Chondrocyte (in vitro differentiated cells): Measurements from ENCODE around the gene IFITM2. TPM values are rescaled to one million over a fixed set of nuclear protein-coding genes. Genes with fewer than 3 reads are reported as not detected.
"Not testable (repeated sequence)": the region's sequence is repeated elsewhere in the genome, so short reads cannot be mapped to it uniquely, and the experiment has no call there.

Source experiments
- DNase-seq: peaks from one replicate; pipeline ENCODE4 v3.0.0; 2021; ENCODE audit warnings: mixed read lengths, low spot score
- H3K27ac Mint-ChIP-seq: one replicate; pipeline ENCODE4 v1.8.0; 2021; ENCODE audit warnings: mild to moderate bottlenecking, moderate library complexity, mixed read lengths; ENCODE audit not compliant: unreplicated experiment
- H3K27me3 Mint-ChIP-seq: 2 replicates; pipeline ENCODE4 v1.8.0; 2021; ENCODE audit warnings: low read depth, mixed read lengths
- H3K36me3 Mint-ChIP-seq: 2 replicates; pipeline ENCODE4 v1.8.0; 2021; ENCODE audit warnings: low read depth, mixed read lengths
- H3K4me1 Mint-ChIP-seq: 2 replicates; pipeline ENCODE4 v1.8.0; 2021; ENCODE audit warnings: low read depth, mild to moderate bottlenecking, mixed read lengths
- H3K4me3 Mint-ChIP-seq: one replicate; pipeline ENCODE4 v1.8.0; 2021; ENCODE audit warnings: mild to moderate bottlenecking, moderate library complexity, mixed read lengths; ENCODE audit not compliant: unreplicated experiment
- H3K9me3 Mint-ChIP-seq: 2 replicates; pipeline ENCODE4 v1.8.0; 2021; ENCODE audit warnings: low read depth, mixed read lengths
- CTCF ChIP-seq: fragments of 200-600 bp; sonication (generic); IDR thresholded peaks from 2 replicates; pipeline ENCODE4 v1.5.0; 2021; ENCODE audit warnings: antibody characterized with exemption, mild to moderate bottlenecking, moderate library complexity
- total RNA-seq: library from RNA; stranded (reverse); gene quantifications from 3 replicates; pipeline ENCODE4 v1.2.1, GENCODE V29; 2021

The IFITM2 gene
- total RNA-seq, 1 donor from 2014 or later = 109 TPM

DNA sequence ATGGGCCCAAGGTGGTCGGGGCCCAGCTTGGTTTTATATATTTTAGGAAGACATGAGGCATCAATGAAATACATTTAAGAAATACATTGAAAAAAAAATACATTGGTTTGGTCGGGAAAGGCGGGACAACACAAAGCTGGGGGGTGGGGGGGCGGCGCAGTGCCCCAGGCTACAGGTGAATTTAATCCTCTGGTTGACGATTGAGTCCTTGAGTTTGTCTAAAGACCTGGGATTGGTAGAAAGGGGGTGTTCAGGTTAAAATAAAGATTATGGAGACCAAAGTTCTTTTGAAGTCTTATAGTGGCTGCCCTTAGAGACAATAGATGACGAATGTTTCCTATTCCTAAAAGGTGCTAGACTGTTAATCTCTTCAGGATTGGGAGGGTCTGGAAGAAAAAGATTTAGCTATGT, 9.3 kb downstream of the IFITM2 start:
- Mint-ChIP-seq H3K4me1 (peaks cover 18% of the 10 kb centered on the region), H3K9me3 (no peaks in the 10 kb centered on the region), H3K27ac (no peak overlapping the region), H3K4me3 (no peak overlapping the region), H3K36me3 (no peaks in the 10 kb centered on the region), H3K27me3 (peaks cover 13% of the 10 kb centered on the region)
- TF ChIP-seq CTCF = no peak
- no peak for DNase-seq

DNA sequence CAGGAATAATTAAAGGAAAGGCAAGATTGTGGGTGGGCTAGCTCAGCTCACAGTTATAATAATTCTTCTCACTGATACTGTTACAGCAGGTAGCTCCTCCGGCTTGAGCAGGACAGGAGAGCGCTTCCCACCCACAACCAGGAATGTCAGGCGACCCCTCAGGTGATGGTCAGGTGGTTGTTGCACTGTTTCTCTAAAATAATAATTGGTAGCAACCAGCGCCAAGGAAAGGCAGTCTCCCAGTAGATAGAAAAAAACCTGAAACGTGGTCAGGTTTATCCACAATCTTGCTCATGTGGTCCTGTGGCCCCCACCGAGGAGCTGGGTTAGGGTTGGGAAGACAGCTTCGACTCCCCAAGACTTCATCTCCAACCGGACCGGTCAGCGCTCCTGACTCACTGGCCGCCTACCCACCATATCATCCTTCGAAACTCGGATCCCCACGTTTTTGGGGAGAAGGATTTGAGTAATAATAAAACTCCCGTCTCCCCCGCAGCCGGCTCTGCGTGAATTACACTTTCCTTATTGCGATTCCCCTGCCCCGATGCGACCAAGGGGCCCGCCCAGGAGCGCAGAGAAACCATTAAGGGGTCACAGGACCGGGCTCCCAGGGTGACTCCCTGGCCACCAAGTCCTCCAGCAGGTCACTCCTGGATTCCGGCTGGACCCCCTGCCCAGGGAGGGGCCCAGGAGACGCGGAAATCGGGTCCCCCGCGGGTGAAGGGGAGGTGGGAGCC, 10.2 kb downstream of the IFITM2 start:
- H3K36me3 Mint-ChIP-seq, H3K27ac Mint-ChIP-seq, H3K9me3 Mint-ChIP-seq: not testable (repeated sequence)
- peaks cover 13% of the 10 kb centered on the region for H3K27me3 Mint-ChIP-seq
- H3K4me1 Mint-ChIP-seq = peaks cover 18% of the 10 kb centered on the region
- H3K4me3 Mint-ChIP-seq = peak overlapping the region; percentile 33
- DNase-seq = peak; percentile 5

DNA sequence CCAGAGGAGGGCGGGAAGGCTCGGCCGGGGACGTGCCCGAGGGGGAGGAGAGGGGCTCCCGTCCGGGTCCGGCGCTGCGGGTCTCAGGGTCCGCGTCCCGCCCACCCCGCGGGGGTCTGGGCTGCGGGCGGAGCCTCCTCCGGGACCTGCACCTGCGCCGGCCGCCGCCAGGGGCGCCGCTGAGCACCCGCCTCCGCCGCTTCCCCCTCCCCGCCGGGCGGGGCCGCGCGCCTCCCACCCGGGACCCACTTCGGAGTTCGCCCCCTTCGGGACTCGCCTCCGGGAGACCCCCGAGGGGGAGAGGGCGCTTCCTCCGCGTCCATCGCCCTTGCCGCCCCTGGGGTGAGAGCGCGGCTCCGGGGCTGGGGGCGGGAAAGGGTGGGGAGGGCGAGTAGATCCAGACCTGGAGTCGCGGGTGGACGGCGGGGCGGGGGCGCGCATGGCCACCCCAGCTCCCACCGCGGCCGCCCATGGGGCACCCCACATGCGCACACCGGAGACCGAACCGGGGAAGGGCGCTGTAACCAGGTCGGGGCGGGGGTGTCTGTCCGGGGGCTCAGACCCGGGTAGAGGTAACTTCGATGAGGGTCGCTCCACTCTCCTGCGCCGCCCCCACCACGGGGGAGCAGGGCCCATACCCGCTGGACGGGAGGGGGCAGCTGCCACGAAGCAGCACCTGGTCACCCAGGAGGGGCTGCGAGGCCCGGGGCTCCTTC, 10.9 kb downstream of the IFITM2 start:
- not testable (repeated sequence) for H3K9me3 Mint-ChIP-seq, H3K27ac Mint-ChIP-seq, H3K36me3 Mint-ChIP-seq
- peaks cover 15% of the 10 kb centered on the region for H3K4me1 Mint-ChIP-seq
- DNase-seq = peak; percentile 41
- peaks cover 13% of the 10 kb centered on the region for H3K27me3 Mint-ChIP-seq
- peak overlapping the region; percentile 91 for H3K4me3 Mint-ChIP-seq

DNA sequence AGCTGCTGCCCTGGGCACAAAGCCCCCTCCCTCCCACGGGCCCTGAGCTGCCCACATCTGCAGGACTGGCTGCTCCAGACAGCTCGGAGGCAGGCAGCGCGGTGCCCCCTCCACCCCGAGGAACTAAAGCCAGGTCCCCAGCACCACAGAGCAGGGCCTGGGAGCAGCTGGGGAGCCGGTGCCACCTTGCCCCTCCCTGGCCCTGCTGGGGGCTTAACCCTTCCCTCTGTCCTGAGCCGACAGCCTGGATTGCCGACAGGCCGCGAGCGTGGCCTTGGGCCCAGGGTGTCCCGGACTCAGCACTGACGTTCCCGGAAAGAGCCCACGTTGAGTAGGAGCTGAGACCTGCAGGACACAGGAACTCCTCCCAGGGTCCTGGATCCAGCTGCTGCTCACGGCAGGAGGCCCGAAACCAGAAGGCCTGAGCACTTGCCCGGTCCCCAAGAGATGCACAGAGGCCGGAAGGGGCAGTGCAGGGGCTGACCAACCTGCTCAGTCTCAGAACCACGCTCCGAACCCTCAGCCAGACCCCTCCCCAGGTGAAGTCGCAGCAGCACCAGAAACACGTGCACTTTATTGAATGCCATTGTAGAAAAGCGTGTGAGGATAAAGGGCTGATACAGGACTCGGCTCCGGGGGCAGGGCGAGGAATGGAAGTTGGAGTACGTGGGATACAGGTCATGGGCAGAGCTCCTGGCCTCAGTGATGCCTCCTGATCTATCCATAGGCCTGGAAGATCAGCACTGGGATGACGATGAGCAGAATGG, 11.7 kb downstream of the IFITM2 start:
- not testable (repeated sequence) for H3K9me3 Mint-ChIP-seq, H3K4me1 Mint-ChIP-seq, H3K36me3 Mint-ChIP-seq
- peak; percentile 28 for TF ChIP-seq CTCF
- H3K27ac Mint-ChIP-seq = peak overlapping the region; percentile 97
- peak overlapping the region; percentile 91 for H3K4me3 Mint-ChIP-seq
- peaks cover 13% of the 10 kb centered on the region for H3K27me3 Mint-ChIP-seq
- DNase-seq = peak; percentile 71

- peak; percentile 27 for DNase-seq
- H3K27me3 Mint-ChIP-seq = peaks cover 13% of the 10 kb centered on the region
- H3K4me1 Mint-ChIP-seq, H3K36me3 Mint-ChIP-seq, H3K9me3 Mint-ChIP-seq: not testable (repeated sequence)
- peak overlapping the region; percentile 97 for H3K27ac Mint-ChIP-seq
- peak overlapping the region; percentile 91 for H3K4me3 Mint-ChIP-seq
These were observed 12.3 kb downstream of the IFITM2 start for GRCh38 chr11:319888-320273.

DNA sequence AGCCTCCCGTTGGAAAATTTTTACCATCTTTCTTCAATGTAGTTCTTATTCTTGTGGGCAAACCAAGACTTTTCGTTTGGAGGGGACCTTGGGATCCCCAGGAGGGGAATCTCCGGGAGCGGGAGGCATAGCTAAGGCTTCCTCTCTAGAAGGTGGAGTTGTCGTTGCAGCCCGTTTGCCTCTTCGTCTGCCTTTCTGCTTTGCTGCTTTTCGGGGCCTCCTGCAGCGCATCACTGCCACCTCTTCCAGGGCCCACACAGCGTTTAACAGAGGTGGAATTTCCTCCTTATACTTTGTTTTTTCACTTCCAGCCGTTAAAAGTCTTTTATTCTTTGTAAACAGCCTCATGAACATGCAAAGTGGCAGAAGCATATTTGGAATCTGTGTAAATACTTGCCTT, 16.5 kb downstream of the IFITM2 start:
- no peak overlapping the region for H3K4me3 Mint-ChIP-seq
- no peaks in the 10 kb centered on the region for H3K36me3 Mint-ChIP-seq
- DNase-seq = peak; percentile 51
- TF ChIP-seq CTCF = no peak
- H3K4me1 Mint-ChIP-seq = peaks cover 14% of the 10 kb centered on the region
- no peaks in the 10 kb centered on the region for H3K9me3 Mint-ChIP-seq
- H3K27me3 Mint-ChIP-seq = no peaks in the 10 kb centered on the region
- H3K27ac Mint-ChIP-seq = no peak overlapping the region

DNA sequence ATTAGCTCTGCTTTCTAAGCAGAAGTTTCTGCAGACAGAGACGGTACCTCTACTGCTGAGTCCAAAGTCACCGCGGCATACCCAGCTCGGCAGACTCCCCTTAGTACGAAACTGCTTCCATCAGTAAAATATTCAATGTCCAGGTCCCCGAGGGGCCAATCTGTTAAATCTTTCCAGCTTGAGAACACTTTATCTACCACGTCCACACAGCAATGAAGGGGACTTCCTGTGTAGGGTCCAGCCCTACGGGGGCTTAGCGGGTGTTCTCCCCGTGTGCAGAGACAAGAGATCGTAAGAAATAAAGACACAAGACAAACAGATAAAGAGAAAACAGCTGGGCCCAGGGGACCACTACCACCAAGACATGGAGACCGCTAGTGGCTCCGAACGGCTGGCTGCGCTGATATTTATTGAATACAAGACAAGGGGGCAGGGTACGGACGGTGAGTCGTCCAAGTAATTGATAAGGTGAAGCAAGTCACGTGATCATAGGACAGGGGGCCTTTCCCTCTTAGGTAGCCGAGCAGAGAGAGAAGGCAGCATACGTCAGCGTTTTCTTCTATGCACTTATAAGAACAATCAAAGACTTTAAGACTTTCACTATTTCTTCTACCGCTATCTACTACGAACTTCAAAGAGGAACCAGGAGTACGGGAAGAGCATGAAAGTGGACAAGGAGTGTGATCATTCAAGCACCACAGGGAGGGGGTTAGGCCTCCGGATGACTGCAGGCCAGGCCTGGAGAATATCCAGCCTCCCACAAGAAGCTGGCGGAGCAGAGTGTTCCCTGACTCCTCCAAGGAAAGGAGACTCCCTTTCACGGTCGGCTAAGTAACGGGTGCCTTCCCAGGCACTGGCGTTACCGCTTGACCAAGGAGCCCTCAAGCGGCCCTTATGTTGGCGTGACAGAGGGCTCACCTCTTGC, 17.2 kb downstream of the IFITM2 start:
- peak; percentile 41 for DNase-seq
- H3K27me3 Mint-ChIP-seq, H3K27ac Mint-ChIP-seq, H3K9me3 Mint-ChIP-seq, H3K36me3 Mint-ChIP-seq, H3K4me3 Mint-ChIP-seq: not testable (repeated sequence)
- peaks cover 14% of the 10 kb centered on the region for H3K4me1 Mint-ChIP-seq
